Measurements from ENCODE around the gene MPZL2.

MPZL2 gene

GRCh38 chr11:118240999-118241763 lies 22.9 kb downstream of the MPZL2 start:
- no peak for DNase-seq

- no peak for DNase-seq
Observed at GRCh38 chr11:118239509-118240205, 24.4 kb downstream of the MPZL2 start.

- no peak for DNase-seq
Observed at GRCh38 chr11:118238929-118239328, 25.2 kb downstream of the MPZL2 start.

- no peak for DNase-seq
Observed at GRCh38 chr11:118238421-118238820, 25.7 kb downstream of the MPZL2 start.

GRCh38 chr11:118236170-118236569 lies 27.9 kb downstream of the MPZL2 start:
- DNase-seq, result no peak

GRCh38 chr11:118234833-118235232 lies 29.3 kb downstream of the MPZL2 start:
- DNase-seq, result no peak

GRCh38 chr11:118233850-118234249 lies 30.2 kb downstream of the MPZL2 start:
- no peak for DNase-seq

- DNase-seq, result no peak
Observed at GRCh38 chr11:118233377-118233776, 30.7 kb downstream of the MPZL2 start.

- DNase-seq, result no peak
Observed at GRCh38 chr11:118232659-118233058, 31.4 kb downstream of the MPZL2 start.

GRCh38 chr11:118231461-118231860 lies 32.6 kb downstream of the MPZL2 start:
- no peak for DNase-seq

GRCh38 chr11:118230088-118230487 lies 34.0 kb downstream of the MPZL2 start:
- no peak for DNase-seq

- DNase-seq, result no peak
Observed at GRCh38 chr11:118229274-118229847, 34.7 kb downstream of the MPZL2 start.

- no peak for DNase-seq
Observed at GRCh38 chr11:118227865-118228785, 36.0 kb downstream of the MPZL2 start.

GRCh38 chr11:118226781-118227180 lies 37.3 kb downstream of the MPZL2 start:
- DNase-seq, result no peak

GRCh38 chr11:118226296-118226695 lies 37.8 kb downstream of the MPZL2 start:
- no peak for DNase-seq

GRCh38 chr11:118224511-118225188 lies 39.4 kb downstream of the MPZL2 start, which contains the start of gene JAML:
JAML (minus strand) TSS chr11:118225011; CDS start chr11:118214866, 10,145 bp downstream.
- no peak for DNase-seq

GRCh38 chr11:118223992-118224391 lies 40.1 kb downstream of the MPZL2 start:
- no peak for DNase-seq

GRCh38 chr11:118223570-118223969 lies 40.5 kb downstream of the MPZL2 start:
- no peak for DNase-seq

GRCh38 chr11:118222437-118222836 lies 41.7 kb downstream of the MPZL2 start:
- DNase-seq, result no peak

GRCh38 chr11:118221419-118221818 lies 42.7 kb downstream of the MPZL2 start:
- DNase-seq, result no peak

GRCh38 chr11:118219732-118220131 lies 44.4 kb downstream of the MPZL2 start:
- no peak for DNase-seq

- DNase-seq, result no peak
Observed at GRCh38 chr11:118219244-118219643, 44.9 kb downstream of the MPZL2 start.
